GM18498 (cell line): ENCODE data around the gene STK4.
"Not testable (repeated sequence)": the region's sequence is repeated elsewhere in the genome, so short reads cannot be mapped to it uniquely, and the experiment has no call there.

ENCODE experiments used
- ATAC-seq: cut with Tn5 transposase; IDR thresholded peaks from one replicate; pipeline ENCODE4 v1.9.1; 2021; ENCODE audit warnings: mild to moderate bottlenecking, moderate library complexity; ENCODE audit not compliant: unreplicated experiment

Gene STK4

DNA sequence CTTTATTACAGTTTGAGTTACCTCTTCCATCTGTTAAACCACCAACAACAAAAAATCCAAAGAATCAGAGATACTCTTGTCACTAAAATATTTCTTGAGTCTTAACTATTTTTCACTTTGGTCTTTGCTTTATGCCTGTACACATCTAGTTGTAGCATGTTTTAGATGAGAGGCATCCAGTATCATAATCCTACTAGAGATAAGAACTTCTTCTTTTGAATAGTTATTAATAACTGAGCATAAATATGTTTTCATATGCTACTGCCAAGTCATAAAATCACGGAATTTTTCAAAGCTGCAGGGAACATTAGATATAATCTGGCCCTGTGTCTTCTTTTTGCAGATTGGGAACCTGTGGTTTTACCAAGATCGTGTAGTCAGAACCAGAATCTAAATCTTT is 55.3 kb downstream of the STK4 start:
- ATAC-seq, result no peak

DNA sequence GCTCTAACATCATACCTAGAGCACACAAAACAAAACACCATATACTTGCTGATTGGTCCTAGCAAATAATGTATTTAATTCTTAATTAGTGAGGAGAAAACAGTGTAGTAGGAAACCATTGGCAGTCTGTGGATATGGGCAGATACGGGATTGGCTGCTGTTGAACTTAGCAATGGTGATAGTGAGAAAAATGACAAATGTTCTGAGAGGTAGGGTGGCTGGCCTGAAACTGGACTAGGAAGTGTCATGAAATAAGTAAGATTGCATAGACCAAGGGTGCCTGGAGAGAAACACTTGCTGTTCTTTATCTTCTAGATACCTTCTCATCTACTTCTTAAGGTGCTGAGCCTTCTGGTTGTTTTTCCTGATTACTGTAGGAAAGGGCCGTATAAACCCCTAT is 56.8 kb downstream of the STK4 start:
- ATAC-seq, result not testable (repeated sequence)

- ATAC-seq, result no peak
These were observed 62.3 kb downstream of the STK4 start for GRCh38 chr20:45028424-45029136.

GRCh38 chr20:45029884-45030283 is 63.6 kb downstream of the STK4 start:
- no peak for ATAC-seq

DNA sequence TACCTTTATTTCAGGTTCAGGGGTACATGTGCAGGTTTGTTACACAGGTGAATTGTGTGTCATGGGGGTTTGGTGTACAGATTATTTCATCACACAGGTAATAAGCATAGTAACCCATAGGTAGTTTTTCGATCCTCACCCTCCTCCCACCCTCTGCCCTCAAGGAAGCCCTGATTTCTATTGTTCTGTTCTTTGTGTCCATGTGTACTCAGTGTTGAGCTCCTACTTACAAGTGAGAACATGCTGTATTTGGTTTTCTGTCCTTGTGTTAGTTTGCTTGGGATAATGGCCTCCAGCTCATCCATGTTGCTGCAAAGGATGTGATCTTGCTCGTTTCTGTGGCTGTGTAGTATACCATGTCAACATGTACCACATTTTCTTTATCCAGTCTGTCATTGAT is 66.0 kb downstream of the STK4 start:
- no peak for ATAC-seq

GRCh38 chr20:45032781-45033180 is 66.5 kb downstream of the STK4 start:
- no peak for ATAC-seq

DNA sequence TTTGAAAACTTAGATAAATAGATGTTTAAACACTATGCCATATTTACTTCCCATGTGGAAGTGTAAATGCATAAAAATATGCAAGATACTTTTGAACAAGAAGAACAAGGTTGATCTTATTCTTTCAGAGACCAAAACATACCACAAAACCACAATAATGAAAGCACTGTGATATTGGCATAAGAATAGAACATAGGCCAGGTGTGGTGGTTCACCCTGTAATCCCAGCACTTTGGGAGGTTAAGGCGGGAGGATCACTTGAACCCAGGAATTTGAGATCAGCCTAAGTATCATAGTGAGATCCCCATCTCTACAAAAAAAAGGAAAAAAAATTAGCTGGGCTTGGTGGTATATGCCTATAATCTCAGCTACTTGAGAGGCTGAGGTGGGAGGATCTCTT is 68.1 kb downstream of the STK4 start:
- ATAC-seq, result no peak

- ATAC-seq, result no peak
These were observed 69.9 kb downstream of the STK4 start for GRCh38 chr20:45036044-45036755.

- no peak for ATAC-seq
These were observed 70.7 kb downstream of the STK4 start for GRCh38 chr20:45037050-45037449.

DNA sequence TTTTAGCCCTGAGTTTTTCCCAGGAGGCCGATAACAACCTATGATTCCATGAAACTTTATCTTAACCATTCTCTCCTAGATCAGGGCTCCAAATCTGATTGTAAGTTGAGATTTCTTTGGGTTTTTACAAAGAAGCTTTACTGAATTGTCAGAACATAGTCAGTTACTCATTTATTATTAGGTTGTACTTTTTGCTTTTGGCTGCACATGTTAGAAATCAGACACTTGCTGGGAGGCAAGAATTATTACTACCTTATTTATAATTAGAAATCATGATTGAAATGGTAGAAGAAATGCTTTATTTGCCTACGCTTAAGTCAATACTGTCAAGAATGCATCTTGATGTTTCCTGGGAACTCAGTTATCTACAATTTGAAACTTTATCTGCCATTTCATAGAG is 71.3 kb downstream of the STK4 start:
- ATAC-seq, result no peak

DNA sequence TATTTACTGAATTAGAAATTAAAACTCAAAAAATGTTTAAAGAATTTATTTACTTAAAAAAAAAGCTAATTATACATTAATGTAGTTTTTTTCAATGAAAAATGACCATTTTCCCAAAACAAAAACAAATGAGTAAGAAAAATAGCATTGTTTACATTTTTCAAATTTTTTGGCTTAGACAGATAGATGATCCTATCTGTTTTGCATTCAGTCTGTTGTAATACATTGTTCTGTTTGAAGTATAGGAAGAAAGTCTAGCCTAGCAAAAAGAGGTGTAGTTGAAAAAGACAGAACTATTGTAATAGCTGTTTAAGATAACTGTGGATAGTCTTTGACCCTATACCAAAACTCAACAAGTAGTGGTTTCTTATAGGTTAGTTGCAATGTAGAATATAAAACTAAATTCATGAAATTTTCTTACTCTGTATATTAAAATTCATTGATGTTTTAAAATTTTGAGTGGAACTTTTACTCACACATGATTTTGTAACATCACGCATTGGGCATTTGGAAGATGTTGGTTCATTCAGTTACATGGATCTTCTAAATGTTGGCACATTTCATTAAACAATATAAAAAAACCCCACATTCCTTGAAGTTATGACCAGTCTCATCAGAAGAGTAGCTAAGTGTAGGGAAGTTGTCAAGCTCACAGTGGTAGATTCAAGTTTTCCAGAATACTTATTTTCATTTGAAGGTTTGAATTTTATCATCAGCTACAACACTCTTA is 72.6 kb downstream of the STK4 start:
- no peak for ATAC-seq

GRCh38 chr20:45039475-45039820 is 73.1 kb downstream of the STK4 start:
- no peak for ATAC-seq

DNA sequence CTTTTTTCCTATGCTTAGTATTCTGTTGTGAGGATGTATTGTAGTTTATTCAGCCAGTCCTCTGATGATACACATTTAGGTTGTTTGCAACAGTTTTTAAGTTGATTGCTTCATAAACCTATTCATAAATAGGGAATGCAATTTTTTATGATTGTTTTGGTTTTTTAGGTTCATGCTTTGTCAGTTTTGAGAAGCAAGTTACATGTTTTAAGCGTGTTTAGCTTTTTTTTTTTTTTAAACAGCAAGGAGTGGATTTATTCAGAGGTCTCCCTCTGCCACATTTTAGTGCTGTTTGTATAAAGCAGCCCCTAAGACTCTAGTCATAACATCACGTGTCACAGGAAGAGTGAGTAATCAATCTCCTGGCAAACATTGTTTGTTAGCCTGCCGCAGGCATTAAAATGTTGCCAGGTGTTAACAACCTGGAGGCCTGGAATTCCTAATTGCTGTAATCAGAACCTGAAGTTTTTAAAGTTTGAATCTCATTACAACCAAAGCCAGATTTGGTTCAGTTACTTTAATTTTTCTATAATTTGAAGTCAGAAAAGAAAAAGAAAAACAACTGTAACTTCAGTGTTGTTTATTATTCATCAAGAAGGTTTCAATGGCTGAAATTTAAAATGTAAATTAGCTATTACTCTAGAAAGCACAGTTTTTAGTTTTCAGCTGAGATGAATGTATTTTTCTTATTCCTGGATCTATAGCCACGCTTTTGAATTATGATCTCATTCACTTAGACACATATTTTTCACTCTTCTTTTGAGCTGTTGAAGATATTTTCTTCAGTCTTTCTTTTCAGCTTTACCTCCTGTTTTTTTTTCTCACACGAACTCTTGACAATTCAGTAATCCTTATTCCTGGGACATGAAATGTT is 75.4 kb downstream of the STK4 start:
- no peak for ATAC-seq

DNA sequence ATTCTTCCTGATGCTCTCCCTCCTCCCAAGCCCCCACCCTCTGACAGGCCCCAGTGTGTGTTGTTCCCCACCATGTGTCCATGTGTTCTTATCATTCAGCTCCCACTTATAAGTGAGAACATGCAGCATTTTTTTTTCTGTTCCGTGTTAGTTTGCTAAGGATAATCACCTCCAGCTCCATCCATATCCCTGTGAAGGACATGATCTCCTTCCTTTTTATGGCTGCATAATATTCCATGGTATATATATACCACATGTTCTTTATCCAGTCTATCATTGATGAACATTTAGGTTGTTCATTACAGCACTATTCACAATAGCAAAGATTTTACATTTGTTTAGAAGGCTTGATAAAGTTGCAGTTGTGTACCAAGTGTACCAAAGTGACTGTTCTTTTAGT is 76.7 kb downstream of the STK4 start:
- ATAC-seq, result no peak

- ATAC-seq, result no peak
These were observed 77.8 kb downstream of the STK4 start for GRCh38 chr20:45044084-45044573.

DNA sequence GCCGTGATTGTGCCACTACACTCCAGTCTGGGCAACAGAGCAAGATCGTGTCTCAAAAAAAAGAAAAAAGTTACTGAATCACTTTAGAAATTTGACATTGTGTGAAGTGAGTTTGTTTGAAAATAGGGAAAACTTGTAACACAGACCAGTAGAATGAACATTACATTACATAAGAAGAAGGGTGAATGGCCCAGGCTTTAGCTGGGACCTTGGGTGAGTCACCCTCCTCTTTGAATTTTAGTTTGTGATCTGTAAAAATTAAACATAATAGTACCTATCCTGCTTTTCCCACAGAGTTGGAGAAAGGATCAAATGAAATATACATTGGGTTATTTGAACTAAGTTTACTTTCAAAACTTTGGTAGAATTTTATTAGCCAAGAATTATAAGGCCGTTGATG is 78.3 kb downstream of the STK4 start:
- ATAC-seq, result no peak

DNA sequence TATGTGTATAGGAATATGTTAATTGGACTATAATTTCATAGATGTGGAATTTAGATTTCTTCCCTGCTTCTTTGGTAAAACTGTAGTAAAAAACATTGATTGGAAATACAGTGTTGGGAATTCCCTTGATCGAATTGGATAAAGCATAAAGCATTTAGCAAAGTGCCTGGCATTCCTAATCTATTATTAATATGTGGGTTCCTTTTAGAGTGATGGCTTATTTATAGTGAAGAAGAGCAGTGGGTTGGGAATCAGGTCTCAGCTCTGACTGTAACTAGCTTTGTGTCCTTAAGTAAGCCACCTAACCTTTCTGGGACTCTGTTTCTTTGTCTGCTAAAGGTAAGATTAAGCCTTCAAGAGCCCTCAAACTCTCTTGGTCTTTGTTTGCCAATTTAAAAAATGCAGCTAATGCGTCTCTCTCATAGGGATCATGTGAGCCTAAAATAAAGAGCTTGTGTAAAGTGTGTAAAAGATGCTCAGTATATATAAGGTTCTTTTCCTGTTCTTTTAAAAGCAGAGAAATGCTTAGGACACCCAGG is 81.3 kb downstream of the STK4 start:
- no peak for ATAC-seq

- no peak for ATAC-seq
These were observed 83.1 kb downstream of the STK4 start for GRCh38 chr20:45049438-45049837.

GRCh38 chr20:45049904-45050471 is 83.7 kb downstream of the STK4 start:
- no peak for ATAC-seq
